Activated naive CD8-positive, alpha-beta T cell treated with anti-CD3 and anti-CD28 coated beads, Interleukin-2, amount 50 U/mL, for 24 hours (primary cell): ENCODE results near the gene USP4.

Experiments
- ATAC-seq: fragments of 150-1000 bp; cut with Tn5 transposase; one replicate; pipeline ENCODE4 v1.10.0; 2021
- DNase-seq: peaks from one replicate; pipeline ENCODE4 v3.0.0; 2021
- H3K27ac Mint-ChIP-seq: one replicate; pipeline ENCODE4 v1.8.0; 2021; ENCODE audit warnings: mild to moderate bottlenecking, mixed read lengths
- H3K27me3 Mint-ChIP-seq: one replicate; pipeline ENCODE4 v1.8.0; 2021; ENCODE audit warnings: mixed read lengths
- H3K36me3 Mint-ChIP-seq: one replicate; pipeline ENCODE4 v1.8.0; 2021; ENCODE audit warnings: low read depth, mixed read lengths
- H3K4me1 Mint-ChIP-seq: one replicate; pipeline ENCODE4 v1.8.0; 2021; ENCODE audit warnings: mixed read lengths
- H3K4me3 Mint-ChIP-seq: one replicate; pipeline ENCODE4 v1.8.0; 2021; ENCODE audit warnings: mild to moderate bottlenecking, moderate library complexity, mixed read lengths
- H3K9me3 Mint-ChIP-seq: one replicate; pipeline ENCODE4 v1.8.0; 2021; ENCODE audit warnings: mixed read lengths

USP4 gene

DNA sequence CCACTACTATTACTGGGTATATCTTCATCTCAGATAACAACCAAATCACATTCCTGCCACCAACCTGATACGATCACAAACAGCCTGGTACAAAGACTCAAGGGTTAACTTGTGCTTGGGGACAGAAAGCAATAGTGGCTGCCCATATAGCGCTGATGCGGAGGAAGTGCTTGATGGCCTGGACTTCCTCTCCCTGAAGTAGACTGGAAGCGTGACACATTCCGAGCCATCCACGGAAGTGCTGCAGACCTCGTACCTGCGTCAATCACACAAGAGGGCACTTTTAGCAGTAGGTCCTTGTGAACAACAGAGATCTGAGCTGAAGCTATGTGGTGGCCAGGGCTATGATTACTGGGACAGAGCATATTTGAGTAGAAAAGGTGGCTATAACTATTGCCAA lies 45.5 kb downstream of the USP4 start:
- Mint-ChIP-seq H3K27ac (no peak overlapping the region), H3K27me3 (no peaks in the 10 kb centered on the region), H3K36me3 (peaks cover 46% of the 10 kb centered on the region), H3K9me3 (no peaks in the 10 kb centered on the region), H3K4me3 (no peak overlapping the region), H3K4me1 (no peaks in the 10 kb centered on the region)
- DNase-seq = no peak
- no peak for ATAC-seq

DNA sequence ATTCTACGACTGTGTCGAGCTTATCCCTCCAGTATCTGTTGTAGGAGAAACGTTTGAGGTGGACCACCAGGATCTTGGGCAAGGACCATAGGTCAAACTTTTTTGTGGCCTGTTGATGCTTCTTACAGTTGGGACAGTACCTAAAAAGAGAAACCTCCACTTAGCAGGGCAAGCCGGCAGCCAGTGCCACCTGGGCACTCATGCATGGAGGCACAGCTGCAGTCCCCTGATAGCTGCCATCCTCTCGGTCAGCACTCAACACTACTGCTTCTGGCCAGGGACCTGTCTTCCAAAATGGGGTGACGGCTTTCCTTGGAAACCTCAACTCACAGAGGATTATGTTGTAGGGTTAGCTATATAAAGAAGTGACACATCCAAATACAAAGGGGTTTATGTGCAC lies 55.9 kb downstream of the USP4 start:
- Mint-ChIP-seq H3K4me3 (no peak overlapping the region), H3K36me3 (peaks cover 48% of the 10 kb centered on the region), H3K9me3 (no peaks in the 10 kb centered on the region), H3K27ac (no peak overlapping the region), H3K27me3 (no peaks in the 10 kb centered on the region), H3K4me1 (no peaks in the 10 kb centered on the region)
- no peak for ATAC-seq
- no peak for DNase-seq

DNA sequence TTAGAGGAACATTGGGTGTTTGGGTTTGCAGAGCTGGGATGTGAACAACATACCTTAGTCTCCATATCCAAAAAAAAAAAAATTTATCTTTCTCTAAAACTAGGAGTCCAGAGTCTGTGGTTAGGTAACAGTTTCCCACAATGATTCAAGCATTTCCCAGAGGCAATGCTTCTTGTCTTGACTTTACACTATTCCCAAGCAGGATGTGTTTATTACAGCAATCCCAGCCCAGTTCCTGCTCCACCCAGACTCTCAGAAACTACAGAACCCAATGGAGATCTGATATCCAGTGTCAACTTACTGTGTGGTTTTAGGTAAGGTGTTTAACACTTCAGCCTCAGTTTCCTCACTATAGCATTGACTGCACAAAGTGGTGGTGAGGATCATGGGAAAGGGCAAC lies 60.5 kb downstream of the USP4 start:
- Mint-ChIP-seq H3K27ac (no peak overlapping the region), H3K4me1 (peaks cover 35% of the 10 kb centered on the region), H3K27me3 (no peaks in the 10 kb centered on the region), H3K4me3 (no peak overlapping the region), H3K9me3 (no peaks in the 10 kb centered on the region), H3K36me3 (peaks cover 40% of the 10 kb centered on the region)
- no peak for ATAC-seq
- no peak for DNase-seq

GRCh38 chr3:49278548-49278947 lies 61.3 kb downstream of the USP4 start:
- peak overlapping the region; percentile 90 for H3K27ac Mint-ChIP-seq
- DNase-seq (no peak), ATAC-seq (no peak)
- H3K4me1 Mint-ChIP-seq = peaks cover 42% of the 10 kb centered on the region
- H3K9me3 Mint-ChIP-seq = no peaks in the 10 kb centered on the region
- no peak overlapping the region for H3K4me3 Mint-ChIP-seq
- no peaks in the 10 kb centered on the region for H3K27me3 Mint-ChIP-seq
- H3K36me3 Mint-ChIP-seq = peaks cover 32% of the 10 kb centered on the region

- H3K27ac Mint-ChIP-seq = peak overlapping the region; percentile 90
- H3K9me3 Mint-ChIP-seq = no peaks in the 10 kb centered on the region
- H3K4me3 Mint-ChIP-seq = peak overlapping the region; percentile 75
- DNase-seq (no peak), ATAC-seq (no peak)
- H3K36me3 Mint-ChIP-seq = peaks cover 28% of the 10 kb centered on the region
- no peaks in the 10 kb centered on the region for H3K27me3 Mint-ChIP-seq
- peaks cover 45% of the 10 kb centered on the region for H3K4me1 Mint-ChIP-seq
These were observed 62.5 kb downstream of the USP4 start for GRCh38 chr3:49277383-49277775.

DNA sequence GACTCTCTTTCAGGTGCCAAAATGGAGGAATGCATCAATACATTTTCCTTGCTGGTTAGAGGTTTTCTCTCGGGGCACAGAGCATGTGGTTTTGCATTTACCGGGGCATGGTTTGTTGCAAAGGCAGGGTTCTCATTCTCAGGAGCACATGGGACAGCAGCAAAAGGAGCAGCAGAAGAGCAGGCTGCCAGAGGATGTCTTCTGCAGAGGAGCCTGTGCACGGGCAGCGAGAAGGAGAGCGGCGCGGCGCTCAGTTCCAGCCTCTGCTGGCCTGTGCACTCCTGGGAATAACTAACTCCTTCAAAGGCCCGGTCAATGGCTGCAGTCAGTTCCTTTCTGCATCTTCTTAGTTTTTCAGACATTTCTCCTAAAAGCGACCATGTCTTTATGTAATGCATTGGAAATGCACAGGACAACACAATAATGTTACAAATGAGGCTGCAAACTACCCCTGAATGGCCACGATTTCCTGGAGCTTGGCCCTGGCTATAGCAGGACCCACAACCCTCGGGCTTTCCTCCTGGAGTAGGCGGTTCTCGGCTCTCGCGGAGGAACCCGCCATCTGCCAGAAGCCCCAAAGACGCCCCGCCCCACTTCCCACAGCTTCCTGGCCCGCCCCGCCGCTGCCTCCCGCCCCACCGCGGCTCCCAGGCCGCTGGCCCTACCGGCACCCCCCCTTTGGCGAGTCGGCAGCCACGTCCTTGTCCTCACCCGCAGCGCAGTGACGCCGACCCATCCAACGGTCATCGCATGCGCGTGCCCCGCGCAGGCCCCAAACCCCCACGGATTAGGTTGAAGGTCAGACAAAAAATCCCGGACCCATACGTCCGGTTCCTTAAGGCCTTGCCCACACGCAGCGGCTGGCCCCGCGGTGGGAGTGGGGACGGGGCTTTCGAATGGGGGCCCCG lies 63.1 kb downstream of the USP4 start, which contains the start of gene C3orf62:
TSS of gene C3orf62 (minus strand) at position 758 of the 908 bp plus-strand sequence. CDS start at position 398, 360 bp downstream.
- peaks cover 28% of the 10 kb centered on the region for H3K36me3 Mint-ChIP-seq
- no peaks in the 10 kb centered on the region for H3K27me3 Mint-ChIP-seq
- DNase-seq (peak; percentile 87), ATAC-seq (peak; percentile 85)
- no peaks in the 10 kb centered on the region for H3K9me3 Mint-ChIP-seq
- H3K4me3 Mint-ChIP-seq = peak within 1 kb of the TSS; percentile 75
- H3K27ac Mint-ChIP-seq = peak within 1 kb of the TSS; percentile 90
- H3K4me1 Mint-ChIP-seq = peaks cover 45% of the 10 kb centered on the region

DNA sequence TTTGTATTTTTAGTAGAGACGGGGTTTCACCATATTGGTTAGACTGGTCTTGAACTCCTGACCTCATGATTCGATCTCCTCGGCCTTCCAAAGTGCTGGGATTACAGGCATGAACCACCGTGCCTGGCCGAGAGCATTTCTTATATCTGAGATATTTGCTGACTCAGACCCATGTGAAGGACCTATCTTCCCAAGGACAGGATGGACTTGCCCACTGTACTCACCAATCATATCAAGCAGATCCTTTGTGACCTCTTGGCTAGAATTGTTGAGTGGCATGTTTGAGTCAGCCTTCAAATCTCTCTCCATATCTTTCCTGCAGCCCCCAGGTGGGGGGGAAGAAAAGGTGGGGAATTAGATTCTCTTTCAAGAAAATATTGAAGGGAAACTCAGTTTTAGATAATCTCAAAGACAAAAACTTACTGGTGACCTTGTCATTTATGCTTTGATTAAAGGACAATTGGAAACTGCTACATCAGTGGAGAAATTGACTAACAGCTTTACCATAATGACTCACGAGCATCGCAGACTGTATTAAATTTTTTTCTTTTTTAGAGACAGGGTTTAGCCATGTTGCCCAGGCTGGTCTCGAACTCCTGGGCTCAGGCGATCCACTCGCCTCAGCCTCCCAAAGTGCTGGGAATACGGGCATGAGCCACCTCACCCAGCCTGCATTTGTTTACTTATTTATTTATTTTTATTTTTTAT lies 65.9 kb downstream of the USP4 start:
- Mint-ChIP-seq H3K36me3 (peaks cover 28% of the 10 kb centered on the region), H3K27me3 (no peaks in the 10 kb centered on the region), H3K4me1 (peaks cover 45% of the 10 kb centered on the region), H3K9me3 (no peaks in the 10 kb centered on the region), H3K27ac (peak overlapping the region; percentile 86), H3K4me3 (no peak overlapping the region)
- DNase-seq = no peak
- peak; percentile 26 for ATAC-seq

DNA sequence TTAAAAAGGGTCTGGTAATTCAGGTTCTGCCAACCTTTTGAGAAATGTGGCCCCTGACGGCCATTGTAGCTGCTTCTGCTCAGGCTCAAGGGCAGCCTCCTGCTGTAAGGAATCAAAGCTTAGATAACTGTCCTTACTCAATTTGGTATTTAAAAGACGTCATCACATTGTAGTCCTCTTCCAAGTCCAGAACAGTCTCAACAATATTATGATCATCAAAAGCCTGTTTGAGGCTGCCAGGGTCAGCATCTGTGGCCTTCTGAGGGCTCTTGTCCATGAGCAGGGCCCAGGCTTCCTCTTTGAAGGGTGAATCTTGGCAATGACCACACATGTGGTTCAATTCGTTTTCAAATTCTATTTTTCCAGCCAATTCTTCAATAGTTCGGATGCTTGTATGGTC lies 68.8 kb downstream of the USP4 start:
- Mint-ChIP-seq H3K4me1 (peaks cover 22% of the 10 kb centered on the region), H3K9me3 (no peaks in the 10 kb centered on the region), H3K36me3 (peaks cover 14% of the 10 kb centered on the region), H3K4me3 (no peak overlapping the region), H3K27ac (no peak overlapping the region), H3K27me3 (no peaks in the 10 kb centered on the region)
- DNase-seq (no peak), ATAC-seq (no peak)

DNA sequence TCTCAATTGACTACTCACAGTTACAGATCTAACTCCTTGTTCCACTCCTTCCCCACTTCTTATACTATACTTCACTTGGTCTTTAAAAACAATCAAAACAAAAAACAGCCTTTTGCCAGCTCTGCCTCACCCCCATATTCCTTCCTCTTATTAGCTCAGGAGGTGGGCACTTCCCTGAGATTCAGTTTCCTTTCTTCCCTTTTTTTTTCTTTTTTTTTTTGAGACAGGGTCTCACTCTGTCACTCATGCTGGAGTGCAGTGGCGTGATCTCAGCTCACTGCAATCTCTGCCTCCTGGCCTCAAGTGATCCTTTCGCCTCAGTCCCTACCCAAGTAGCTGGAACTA lies 69.7 kb downstream of the USP4 start:
- Mint-ChIP-seq H3K27ac (no peak overlapping the region), H3K27me3 (no peaks in the 10 kb centered on the region), H3K9me3 (no peaks in the 10 kb centered on the region), H3K36me3 (peaks cover 9% of the 10 kb centered on the region), H3K4me1 (peaks cover 15% of the 10 kb centered on the region), H3K4me3 (no peak overlapping the region)
- no peak for DNase-seq
- ATAC-seq = no peak

DNA sequence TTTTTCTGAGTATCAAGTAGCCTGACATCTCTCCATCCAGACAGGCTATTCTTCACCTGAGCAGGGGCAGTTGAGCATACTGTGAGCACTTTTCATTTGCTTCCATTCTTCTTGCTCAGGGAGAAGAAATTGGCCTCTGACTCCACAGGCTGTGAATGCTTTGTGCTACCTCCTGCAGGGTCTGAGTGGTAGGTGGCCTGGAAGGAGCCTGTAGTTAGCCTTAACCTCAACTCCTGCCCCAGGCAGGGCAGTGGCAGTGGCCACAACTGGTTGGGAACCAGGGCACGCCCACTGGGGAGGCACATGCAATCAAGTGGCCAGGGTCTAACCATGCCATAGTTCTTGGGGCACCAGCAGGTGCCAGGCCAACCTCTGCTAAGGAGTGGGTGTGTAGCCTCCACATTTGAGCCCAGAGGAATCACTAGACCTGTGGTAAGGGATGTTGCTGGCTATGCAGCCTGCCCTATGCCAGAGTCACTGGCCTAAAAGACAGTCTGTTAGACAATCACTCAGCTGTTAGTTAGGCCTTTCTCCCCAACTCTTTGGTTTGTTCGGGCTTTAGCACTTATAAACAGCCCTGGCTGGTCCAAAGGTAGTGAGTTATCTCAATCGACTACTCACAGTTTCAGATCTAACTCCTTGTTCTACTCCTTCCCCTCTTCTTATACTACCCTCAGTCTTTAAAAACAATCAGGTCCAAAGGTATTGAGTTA lies 70.3 kb downstream of the USP4 start:
- Mint-ChIP-seq H3K4me1 (peaks cover 10% of the 10 kb centered on the region), H3K36me3 (peaks cover 9% of the 10 kb centered on the region), H3K9me3 (no peaks in the 10 kb centered on the region), H3K4me3 (no peak overlapping the region), H3K27me3 (no peaks in the 10 kb centered on the region), H3K27ac (no peak overlapping the region)
- DNase-seq (no peak), ATAC-seq (no peak)

DNA sequence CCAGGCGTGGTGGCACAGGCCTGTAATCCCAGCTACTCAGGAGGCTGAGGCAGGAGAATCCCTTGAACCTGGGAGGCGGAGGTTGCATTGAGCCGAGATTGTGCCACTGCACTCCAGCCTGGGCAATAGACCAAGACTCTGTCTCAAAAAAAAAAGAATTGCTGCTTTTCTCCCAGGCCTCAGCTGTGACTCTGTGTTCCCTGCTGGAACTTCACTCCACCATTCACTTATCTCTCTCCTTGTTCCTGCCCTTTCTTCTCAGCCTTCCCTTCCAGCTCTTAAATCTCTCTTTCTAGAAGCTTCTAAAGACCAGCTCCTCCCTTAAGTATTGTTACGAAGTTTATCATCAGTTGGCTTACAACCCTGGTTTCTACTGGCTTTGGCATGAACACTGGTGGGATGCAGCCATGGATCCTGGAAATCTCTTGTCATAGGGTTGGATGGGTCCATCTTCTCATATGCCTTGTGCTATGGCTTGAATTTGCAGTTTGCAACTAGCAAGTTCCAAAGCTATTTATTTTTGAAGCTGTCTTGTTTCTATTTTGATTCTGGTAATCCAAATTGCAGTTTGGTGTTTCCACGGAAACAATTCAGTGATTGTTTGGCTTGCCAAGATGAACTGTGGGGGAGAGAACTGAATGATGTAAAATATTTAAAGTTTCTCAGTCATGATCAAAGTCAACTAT lies 73.3 kb downstream of the USP4 start:
- no peaks in the 10 kb centered on the region for H3K9me3 Mint-ChIP-seq
- peaks cover 7% of the 10 kb centered on the region for H3K36me3 Mint-ChIP-seq
- ATAC-seq = no peak
- no peaks in the 10 kb centered on the region for H3K27me3 Mint-ChIP-seq
- DNase-seq = no peak
- H3K4me3 Mint-ChIP-seq = no peak overlapping the region
- H3K27ac Mint-ChIP-seq = no peak overlapping the region
- H3K4me1 Mint-ChIP-seq = no peaks in the 10 kb centered on the region

- Mint-ChIP-seq H3K36me3 (peaks cover 5% of the 10 kb centered on the region), H3K4me1 (peaks cover 4% of the 10 kb centered on the region), H3K4me3 (no peak overlapping the region), H3K9me3 (no peaks in the 10 kb centered on the region), H3K27ac (no peak overlapping the region), H3K27me3 (no peaks in the 10 kb centered on the region)
- no peak for DNase-seq
- no peak for ATAC-seq
These were observed 74.0 kb downstream of the USP4 start for GRCh38 chr3:49265661-49266386.

GRCh38 chr3:49263159-49263889 lies 76.5 kb downstream of the USP4 start:
- DNase-seq (no peak), ATAC-seq (no peak)
- no peaks in the 10 kb centered on the region for H3K9me3 Mint-ChIP-seq
- no peaks in the 10 kb centered on the region for H3K27me3 Mint-ChIP-seq
- H3K4me1 Mint-ChIP-seq = peaks cover 9% of the 10 kb centered on the region
- no peak overlapping the region for H3K27ac Mint-ChIP-seq
- peaks cover 2% of the 10 kb centered on the region for H3K36me3 Mint-ChIP-seq
- no peak overlapping the region for H3K4me3 Mint-ChIP-seq
